ENCODE results near the gene SLC66A1. TPM values are rescaled to one million over a fixed set of nuclear protein-coding genes. Genes with fewer than 3 reads are reported as not detected.

SLC66A1 gene
- total RNA-seq, 2 donors from 2014 or later: 24.4 to 49.6 TPM

- no peak overlapping the region for H3K27ac ChIP-seq
- no peak for DNase-seq (ENCODE audit: low spot score)
- WGBS: 73% methylated on average over 13 of the region's 13 CpGs
- H3K27me3 ChIP-seq (replicated peaks; ENCODE audit: insufficient read depth): no peaks in the 10 kb centered on the region
- TF ChIP-seq POLR2AphosphoS5 (IDR thresholded peaks at IDR 0.05): no peak
- no peak for TF ChIP-seq POLR2A (IDR thresholded peaks at IDR 0.05)
- TF ChIP-seq, protein P1, sequence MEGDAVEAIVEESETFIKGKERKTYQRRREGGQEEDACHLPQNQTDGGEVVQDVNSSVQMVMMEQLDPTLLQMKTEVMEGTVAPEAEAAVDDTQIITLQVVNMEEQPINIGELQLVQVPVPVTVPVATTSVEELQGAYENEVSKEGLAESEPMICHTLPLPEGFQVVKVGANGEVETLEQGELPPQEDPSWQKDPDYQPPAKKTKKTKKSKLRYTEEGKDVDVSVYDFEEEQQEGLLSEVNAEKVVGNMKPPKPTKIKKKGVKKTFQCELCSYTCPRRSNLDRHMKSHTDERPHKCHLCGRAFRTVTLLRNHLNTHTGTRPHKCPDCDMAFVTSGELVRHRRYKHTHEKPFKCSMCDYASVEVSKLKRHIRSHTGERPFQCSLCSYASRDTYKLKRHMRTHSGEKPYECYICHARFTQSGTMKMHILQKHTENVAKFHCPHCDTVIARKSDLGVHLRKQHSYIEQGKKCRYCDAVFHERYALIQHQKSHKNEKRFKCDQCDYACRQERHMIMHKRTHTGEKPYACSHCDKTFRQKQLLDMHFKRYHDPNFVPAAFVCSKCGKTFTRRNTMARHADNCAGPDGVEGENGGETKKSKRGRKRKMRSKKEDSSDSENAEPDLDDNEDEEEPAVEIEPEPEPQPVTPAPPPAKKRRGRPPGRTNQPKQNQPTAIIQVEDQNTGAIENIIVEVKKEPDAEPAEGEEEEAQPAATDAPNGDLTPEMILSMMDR (IDR thresholded peaks at IDR 0.05): no peak
- H3K4me1 ChIP-seq (replicated peaks): peaks cover 3% of the 10 kb centered on the region
- no peak overlapping the region for H3K4me3 ChIP-seq
- no peaks in the 10 kb centered on the region for H3K36me3 ChIP-seq
- no peaks in the 10 kb centered on the region for H3K9me3 ChIP-seq
- intact Hi-C loops (cut with DNase I): no loop called here
These were observed 5.2 kb downstream of the SLC66A1 start for GRCh38 chr1:19317126-19317910.

DNA sequence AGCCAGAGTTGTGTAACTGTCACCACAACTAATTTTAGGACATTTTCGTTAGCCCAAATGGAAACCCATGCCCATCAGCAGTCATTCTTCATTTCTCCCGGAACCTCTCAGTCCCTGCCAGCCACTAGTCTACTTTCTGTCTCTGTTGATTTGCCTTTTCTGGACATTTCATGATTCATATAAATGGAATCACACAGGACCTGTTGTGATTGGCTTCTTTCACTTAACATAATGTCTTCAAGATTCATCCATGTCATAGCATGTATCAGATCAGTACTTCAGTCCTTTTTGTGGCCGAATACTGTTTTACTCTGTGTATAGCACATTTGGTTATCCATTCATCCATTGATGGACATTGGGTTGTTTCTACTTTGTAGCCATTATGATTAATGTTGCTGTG is 7.1 kb downstream of the SLC66A1 start:
- no peaks in the 10 kb centered on the region for H3K4me1 ChIP-seq (replicated peaks)
- no peaks in the 10 kb centered on the region for H3K27me3 ChIP-seq (replicated peaks; ENCODE audit: insufficient read depth)
- no peaks in the 10 kb centered on the region for H3K9me3 ChIP-seq
- DNase-seq (ENCODE audit: low spot score): no peak
- TF ChIP-seq POLR2AphosphoS5 (IDR thresholded peaks at IDR 0.05) (no peak), POLR2A (IDR thresholded peaks at IDR 0.05) (no peak)
- TF ChIP-seq, protein P1 (IDR thresholded peaks at IDR 0.05): no peak
- intact Hi-C loops (cut with DNase I): no loop called here
- H3K36me3 ChIP-seq: no peaks in the 10 kb centered on the region
- no peak overlapping the region for H3K27ac ChIP-seq
- WGBS: 94% methylated on average over 3 of the region's 3 CpGs
- H3K4me3 ChIP-seq: no peak overlapping the region

DNA sequence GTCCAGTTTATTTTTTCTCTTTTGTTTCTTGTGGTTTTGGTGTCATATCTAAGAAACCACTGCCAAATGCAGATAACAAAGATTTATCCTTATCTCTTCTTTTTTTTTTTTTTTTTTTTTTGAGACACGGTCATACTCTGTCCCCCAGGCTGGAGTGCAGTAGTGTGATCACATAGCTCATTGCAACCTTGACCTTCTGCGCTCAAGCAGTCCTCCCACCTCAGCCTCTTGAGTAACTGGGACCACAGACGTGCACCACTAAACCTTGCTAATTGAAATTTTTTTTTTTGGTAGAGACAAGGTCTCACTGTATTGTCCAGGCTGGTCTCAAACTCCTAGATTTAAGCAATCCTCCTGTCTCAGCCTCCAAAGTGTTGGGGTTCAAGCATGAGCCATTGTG is 8.9 kb downstream of the SLC66A1 start:
- DNase-seq (ENCODE audit: low spot score): no peak
- peaks cover 0 to 4% of the 10 kb centered on the region in 2 donors for H3K36me3 ChIP-seq
- H3K4me3 ChIP-seq: no peak overlapping the region
- no peaks in the 10 kb centered on the region for H3K4me1 ChIP-seq (replicated peaks)
- intact Hi-C loops (cut with DNase I): no loop called here
- H3K9me3 ChIP-seq: no peaks in the 10 kb centered on the region
- H3K27ac ChIP-seq: no peak overlapping the region
- H3K27me3 ChIP-seq (replicated peaks; ENCODE audit: insufficient read depth): no peaks in the 10 kb centered on the region
- 88% methylated on average over 3 of the region's 3 CpGs for WGBS
- TF ChIP-seq, protein P1 (IDR thresholded peaks at IDR 0.05): no peak

DNA sequence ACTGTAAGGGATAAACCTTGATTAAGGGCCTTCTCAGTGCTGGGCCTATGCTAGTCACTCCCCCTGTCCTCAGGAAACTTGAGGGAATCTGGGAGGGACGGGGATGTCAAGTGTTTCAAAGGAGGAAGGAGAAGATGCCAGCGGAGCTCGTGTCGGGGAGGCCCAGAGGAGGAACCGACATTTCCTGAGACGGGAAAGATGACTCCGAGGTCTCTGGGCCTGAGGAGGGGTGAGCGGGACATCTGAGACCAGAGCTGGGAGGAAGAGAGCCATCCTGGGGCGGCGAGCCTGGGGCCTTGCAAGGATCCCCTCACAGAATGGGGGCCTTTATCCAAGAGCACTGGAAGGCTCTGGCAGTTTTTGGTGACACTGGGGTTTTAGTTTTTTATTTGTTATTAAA is 10.4 kb downstream of the SLC66A1 start:
- H3K36me3 ChIP-seq: peaks cover 0 to 4% of the 10 kb centered on the region in 2 donors
- no peak overlapping the region for H3K4me3 ChIP-seq
- intact Hi-C loops (cut with DNase I): no loop called here
- no peaks in the 10 kb centered on the region for H3K4me1 ChIP-seq (replicated peaks)
- no peaks in the 10 kb centered on the region for H3K27me3 ChIP-seq (replicated peaks; ENCODE audit: insufficient read depth)
- TF ChIP-seq POLR2AphosphoS5 (IDR thresholded peaks at IDR 0.05) (no peak), POLR2A (IDR thresholded peaks at IDR 0.05) (no peak)
- TF ChIP-seq, protein P1 (IDR thresholded peaks at IDR 0.05): no peak
- DNase-seq (ENCODE audit: low spot score): no peak
- H3K9me3 ChIP-seq: no peaks in the 10 kb centered on the region
- H3K27ac ChIP-seq: no peak overlapping the region
- WGBS: 58% methylated on average over 10 of the region's 10 CpGs

Data from prostate gland (tissue), 2 donors.